ENCODE results near the gene DHRSX.

DNA sequence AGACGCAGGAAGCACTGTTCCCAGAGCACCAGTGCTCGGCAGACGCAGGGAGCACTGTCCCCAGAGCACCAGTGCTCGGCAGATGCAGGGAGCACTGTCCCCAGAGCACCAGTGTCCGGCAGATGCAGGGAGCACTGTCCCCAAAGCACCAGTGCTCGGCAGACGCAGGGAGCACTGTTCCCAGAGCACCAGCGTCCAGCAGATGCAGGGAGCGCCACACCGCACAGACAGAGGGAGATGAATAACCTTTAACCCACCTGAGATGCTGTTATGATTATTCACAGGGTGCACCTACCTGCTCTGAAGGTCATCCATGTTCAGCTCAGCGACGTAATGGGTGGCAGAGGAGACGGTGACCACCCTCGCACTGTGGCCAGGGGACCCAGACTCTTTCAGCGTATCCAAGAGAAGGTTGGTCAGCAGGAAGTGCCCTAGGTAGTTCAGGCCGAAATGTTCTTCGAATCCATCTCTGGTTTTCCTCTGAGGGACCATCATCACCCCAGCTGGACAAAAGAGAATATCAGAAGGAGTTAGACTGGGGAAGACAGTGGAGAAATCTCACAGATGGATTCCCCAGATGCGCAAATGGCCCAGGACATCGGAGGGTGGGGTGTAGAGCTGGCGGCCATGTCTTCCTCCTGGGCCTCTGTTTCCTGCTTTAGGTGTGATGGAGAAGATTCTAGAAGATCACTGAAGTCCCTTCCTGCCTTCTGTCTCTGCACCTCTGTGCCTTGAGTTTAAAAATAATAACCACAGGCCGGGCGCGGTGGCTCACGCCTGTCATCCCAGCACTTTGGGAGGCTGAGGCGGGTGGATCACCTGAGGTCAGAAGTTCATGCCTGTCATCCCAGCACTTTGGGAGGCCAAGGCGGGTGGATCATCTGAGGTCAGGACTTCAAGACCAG is 234.1 kb downstream of the DHRSX start:
- TF ChIP-seq YY1 (IDR thresholded peaks at IDR 0.05; ENCODE audit: insufficient read depth, insufficient read length) (no peak), ZNF274 (IDR thresholded peaks at IDR 0.05; ENCODE audit: low read depth, low read length) (no peak), SUZ12 (IDR thresholded peaks at IDR 0.05; ENCODE audit: extremely low read depth, insufficient read depth, insufficient read length) (no peak)
